Naive thymus-derived CD4-positive, alpha-beta T cell (primary cell): ENCODE results near the gene GGA1. TPM values are rescaled to one million over a fixed set of nuclear protein-coding genes. Genes with fewer than 3 reads are reported as not detected.

ENCODE experiments used
- ATAC-seq: fragments of 150-1000 bp; cut with Tn5 transposase; 2 replicates; pipeline ENCODE4 v1.10.0; 2021; ENCODE audit warnings: mild to moderate bottlenecking, moderate library complexity
- CTCF ChIA-PET: fragments of 350-600 bp; sonication (Branson Sonifier 250); formaldehyde crosslinking; loops from one replicate; lab custom pipeline; 2021; ENCODE audit warnings: antibody characterized with exemption; lab: Charles Lee
- POLR2A ChIA-PET: fragments of 350-600 bp; sonication (Branson Sonifier 250); formaldehyde crosslinking; loops from one replicate; lab custom pipeline; 2021; ENCODE audit warnings: antibody characterized with exemption, inconsistent platforms; lab: Charles Lee
- DNase-seq, 9 donors: peaks; one replicate each; pipeline versions ENCODE4 v3.0.0 to v3.0.0-alpha.2; 2020 to 2022; ENCODE audit warnings: mixed read lengths in 1 of 9
- H3K27ac ChIP-seq: one replicate; pipeline ENCODE4 v1.7.0; 2013; ENCODE audit warnings: mild to moderate bottlenecking, low read depth, low read length, moderate library complexity
- H3K27me3 ChIP-seq, 2 donors: one replicate each; pipeline ENCODE4 v1.7.0; 2013; ENCODE audit warnings: low read length in 2 of 2, mild to moderate bottlenecking in 2 of 2, moderate library complexity in 2 of 2; ENCODE audit not compliant: control insufficient read depth in 2 of 2, insufficient read depth in 2 of 2
- H3K36me3 ChIP-seq, 3 experiments: 1 replicate in 2 of 3; 2 replicates in 1 of 3; pipeline ENCODE4 v1.7.0; 2013; ENCODE audit warnings: low read length in 3 of 3, mild to moderate bottlenecking in 3 of 3, moderate library complexity in 1 of 3; ENCODE audit not compliant: insufficient read depth in 3 of 3, control insufficient read depth in 2 of 3
- H3K4me1 ChIP-seq, 2 donors: one replicate each; pipeline ENCODE4 v1.7.0; 2013; ENCODE audit warnings: low read length in 2 of 2, mild to moderate bottlenecking in 2 of 2, moderate library complexity in 1 of 2; ENCODE audit not compliant: control insufficient read depth in 2 of 2, insufficient read depth in 2 of 2
- H3K4me3 ChIP-seq: 2 replicates; pipeline ENCODE4 v1.7.0; 2013; ENCODE audit warnings: mild to moderate bottlenecking, low read length
- H3K9me3 ChIP-seq, 3 experiments: 1 replicate in 2 of 3; 2 replicates in 1 of 3; pipeline ENCODE4 v1.7.0; 2013; ENCODE audit warnings: low read length in 3 of 3; ENCODE audit not compliant: control insufficient read depth in 2 of 3
- H3K27ac Mint-ChIP-seq, 9 donors: one replicate each; pipeline ENCODE4 v1.8.0; 2020 to 2022; ENCODE audit warnings: mixed read lengths in 9 of 9, mild to moderate bottlenecking in 8 of 9, moderate library complexity in 5 of 9, inconsistent platforms in 2 of 9
- H3K27me3 Mint-ChIP-seq, 5 donors: one replicate each; pipeline ENCODE4 v1.8.0; 2021 to 2022; ENCODE audit warnings: mixed read lengths in 5 of 5, mild to moderate bottlenecking in 1 of 5
- H3K36me3 Mint-ChIP-seq, 5 donors: one replicate each; pipeline ENCODE4 v1.8.0; 2020 to 2022; ENCODE audit warnings: mixed read lengths in 5 of 5, mild to moderate bottlenecking in 3 of 5, inconsistent platforms in 1 of 5
- H3K4me1 Mint-ChIP-seq, 7 donors: one replicate each; pipeline ENCODE4 v1.8.0; 2020 to 2022; ENCODE audit warnings: mixed read lengths in 7 of 7, mild to moderate bottlenecking in 3 of 7, inconsistent platforms in 1 of 7
- H3K4me3 Mint-ChIP-seq, 10 donors: one replicate each; pipeline ENCODE4 v1.8.0; 2020 to 2022; ENCODE audit warnings: mild to moderate bottlenecking in 10 of 10, mixed read lengths in 10 of 10, moderate library complexity in 6 of 10, inconsistent platforms in 2 of 10
- H3K9me3 Mint-ChIP-seq, 11 donors: one replicate each; pipeline ENCODE4 v1.8.0; 2020 to 2022; ENCODE audit warnings: mixed read lengths in 11 of 11, mild to moderate bottlenecking in 4 of 11, inconsistent platforms in 1 of 11, moderate library complexity in 1 of 11
- intact Hi-C, 2 donors: fragments of 100-400 bp; cut with micrococcal nuclease; formaldehyde crosslinking; loops; one replicate each; pipeline ENCODE4 v1.15.1; 2023
- polyA plus RNA-seq, 2 donors: library from polyadenylated mRNA; unstranded; fragments of 300-500 nt; fragmentation: Illumina TruSeq; gene quantifications; one replicate each; pipeline ENCODE4 v1.2.3, GENCODE V29; 2021
- total RNA-seq, 6 experiments: library from RNA in 5 of 6; stranded (reverse) in 5 of 6; gene quantifications; 1 replicate in 5 of 6; 2 replicates in 1 of 6; pipeline ENCODE4 v1.2.3 and lab custom pipeline; 2021 to 2026

The GGA1 gene
- total and polyA plus RNA-seq, 7 experiments from 2014 or later, result 20.8 to 124 (median 87.2) TPM

DNA sequence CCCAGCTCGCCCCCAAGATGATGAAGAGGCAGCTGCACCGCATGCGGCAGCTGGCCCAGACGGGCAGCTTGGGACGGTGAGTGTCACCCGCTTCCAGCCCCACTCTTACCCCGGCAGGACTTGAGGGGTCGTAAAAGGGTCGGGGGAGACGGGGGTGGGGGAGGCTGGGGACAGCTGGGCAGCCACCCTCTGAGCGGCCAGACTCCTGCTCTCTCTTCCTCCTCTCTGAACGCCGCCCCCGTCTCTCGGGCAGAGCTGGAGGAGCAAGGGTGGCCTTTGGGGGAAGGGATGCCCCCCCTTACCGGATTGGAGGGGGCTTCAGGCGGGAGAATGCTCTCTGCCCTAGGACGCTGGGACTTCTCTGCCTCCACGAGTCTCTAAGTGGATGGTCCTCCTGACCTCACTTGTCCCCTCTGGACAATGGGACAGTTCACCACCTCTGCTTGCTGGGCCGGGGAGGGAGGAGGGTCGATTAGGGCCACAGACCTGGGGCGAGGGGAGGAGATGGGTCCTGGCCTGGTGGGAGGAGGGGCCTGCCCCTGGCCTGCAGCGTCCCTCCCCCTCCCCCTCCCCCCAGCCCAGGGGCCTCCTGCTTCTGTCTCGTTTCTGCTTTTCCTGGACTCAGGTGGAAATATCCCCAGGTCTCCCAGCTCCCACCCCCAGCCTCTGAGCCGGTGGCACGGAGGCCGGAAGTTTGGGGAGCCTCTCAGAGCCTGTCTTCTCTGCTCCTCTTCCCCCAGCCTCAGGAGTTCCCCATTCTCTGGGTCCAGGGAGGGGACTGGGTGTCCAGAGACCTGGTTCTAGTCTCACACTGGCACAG lies 31.3 kb downstream of the GGA1 start:
- DNase-seq, result peak in 3 of 9 donors; percentile 24 to 51 (median 32)
- ATAC-seq, result peak; percentile 39
- H3K27me3 ChIP-seq, result no peaks in the 10 kb centered on the region
- peak overlapping the region; percentile 85 to 99 (median 96) for H3K4me3 Mint-ChIP-seq
- H3K36me3 Mint-ChIP-seq, result peaks cover 0 to 19% (median 8%) of the 10 kb centered on the region in 5 donors
- H3K4me3 ChIP-seq, result peak overlapping the region; percentile 71
- H3K27ac Mint-ChIP-seq, result peak overlapping the region; percentile 80 to 98 (median 91)
- peaks cover 8 to 44% (median 21%) of the 10 kb centered on the region in 3 experiments for H3K36me3 ChIP-seq
- H3K27me3 Mint-ChIP-seq, result no peaks in the 10 kb centered on the region
- H3K4me1 Mint-ChIP-seq, result peaks cover 21 to 75% (median 60%) of the 10 kb centered on the region in 7 donors
- peak overlapping the region; percentile 81 for H3K27ac ChIP-seq
- CTCF ChIA-PET, result interaction anchor here (13.6 to 17.3 kb wide), 2 partner anchors 15 to 40 kb away, joined by 254 to 292 read pairs; partner anchors contain the start of genes LGALS1 and NOL12
- H3K9me3 ChIP-seq, result no peaks in the 10 kb centered on the region
- POLR2A ChIA-PET, result interaction anchor here (0.9 to 10.1 kb wide), 9 partner anchors 8 to 49 kb away, joined by 3 to 135 read pairs (median 38); partner anchors contain the start of genes GGA1, LGALS1 and PDXP
- H3K9me3 Mint-ChIP-seq, result no peaks in the 10 kb centered on the region
- intact Hi-C loops, result loop anchor here (1.0 to 5.0 kb wide), 4 partner anchors 18 to 107 kb away; partner anchors contain the start of genes GGA1 (in 2 of the 2) and PDXP (in 2 of the 2)
- H3K4me1 ChIP-seq, result peaks cover 60 to 71% of the 10 kb centered on the region in 2 donors

DNA sequence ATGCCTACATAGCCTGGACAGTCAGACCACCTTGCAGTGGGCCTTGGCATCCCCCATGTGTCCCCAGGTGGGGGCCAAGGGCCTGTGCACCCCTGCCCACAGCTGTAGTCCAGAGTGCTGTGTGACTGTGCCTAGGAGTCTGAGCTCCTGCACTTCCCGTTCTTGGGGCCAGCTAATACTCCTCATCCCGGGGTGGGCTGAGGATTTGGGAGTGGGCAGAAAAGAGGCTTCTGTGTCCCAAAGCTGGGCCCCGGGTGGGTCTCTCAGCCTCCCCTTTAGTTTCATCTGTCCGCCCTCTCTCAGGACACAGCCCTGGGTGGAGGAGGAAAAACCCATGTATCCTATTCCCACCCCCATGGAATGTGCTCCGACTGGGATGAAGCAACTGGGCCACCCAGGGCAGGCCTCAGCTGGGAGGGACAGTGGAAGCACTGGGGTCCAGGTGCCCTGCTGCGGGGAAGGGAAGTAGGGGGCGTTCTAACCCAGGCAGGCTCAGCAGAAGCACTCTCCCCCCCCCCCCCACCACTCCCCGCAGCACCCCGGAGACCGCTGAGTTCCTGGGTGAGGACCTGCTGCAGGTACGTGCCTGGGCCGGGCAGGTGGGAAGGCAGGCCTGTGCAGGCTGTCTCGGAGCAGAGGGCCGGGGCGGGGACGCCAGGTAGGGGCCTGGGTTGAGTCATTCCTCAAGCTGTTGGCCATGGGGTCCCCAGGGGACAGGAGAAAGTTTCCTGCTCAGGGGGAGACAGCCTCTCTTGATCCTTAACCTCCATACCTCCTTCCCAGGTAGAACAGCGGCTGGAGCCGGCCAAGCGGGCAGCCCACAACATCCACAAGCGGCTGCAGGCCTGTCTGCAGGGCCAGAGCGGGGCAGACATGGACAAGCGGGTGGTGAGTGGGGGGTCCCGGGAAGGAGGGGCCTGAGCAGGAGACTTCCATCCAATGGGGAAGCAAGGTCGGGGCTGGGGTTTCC lies 32.2 kb downstream of the GGA1 start:
- ChIA-PET POLR2A (interaction anchor here (0.6 to 10.1 kb wide), 12 partner anchors 9 to 1082 kb away, joined by 3 to 135 read pairs (median 28); partner anchors contain the start of genes GGA1, LGALS1, NOL12 and PDXP), CTCF (interaction anchor here (0.6 to 17.3 kb wide), 7 partner anchors 12 to 40 kb away, joined by 3 to 292 read pairs (median 18); partner anchors contain the start of genes GGA1, LGALS1, NOL12 and PDXP)
- H3K9me3 Mint-ChIP-seq, result no peaks in the 10 kb centered on the region
- no peaks in the 10 kb centered on the region for H3K27me3 ChIP-seq
- peaks cover 0 to 20% (median 8%) of the 10 kb centered on the region in 5 donors for H3K36me3 Mint-ChIP-seq
- DNase-seq (peak in 2 of 9 donors; percentile 33), ATAC-seq (peak; percentile 14)
- peaks cover 56 to 63% of the 10 kb centered on the region in 2 donors for H3K4me1 ChIP-seq
- no peaks in the 10 kb centered on the region for H3K9me3 ChIP-seq
- H3K4me1 Mint-ChIP-seq, result peaks cover 21 to 70% (median 54%) of the 10 kb centered on the region in 7 donors
- peak overlapping the region; percentile 80 to 98 (median 91) for H3K27ac Mint-ChIP-seq
- H3K4me3 Mint-ChIP-seq, result peak overlapping the region; percentile 85 to 99 (median 96)
- H3K27ac ChIP-seq, result peak overlapping the region; percentile 81
- H3K36me3 ChIP-seq, result peaks cover 14 to 53% (median 29%) of the 10 kb centered on the region in 3 experiments
- no peaks in the 10 kb centered on the region for H3K27me3 Mint-ChIP-seq
- H3K4me3 ChIP-seq, result peak overlapping the region; percentile 71
- intact Hi-C loops, result no loop called here

- Histone ChIP-seq H3K9me3 (no peaks in the 10 kb centered on the region), H3K36me3 (peaks cover 16 to 59% (median 31%) of the 10 kb centered on the region in 3 experiments), H3K27ac (peak overlapping the region; percentile 81), H3K4me1 (peaks cover 52 to 56% of the 10 kb centered on the region in 2 donors), H3K27me3 (no peaks in the 10 kb centered on the region), H3K4me3 (peak overlapping the region; percentile 71)
- H3K9me3 Mint-ChIP-seq, result no peaks in the 10 kb centered on the region
- H3K27ac Mint-ChIP-seq, result peak overlapping the region in 6 of 9 donors; percentile 21 to 91 (median 70)
- DNase-seq, result no peak
- ATAC-seq, result no peak
- ChIA-PET POLR2A (interaction anchor here (0.9 to 10.1 kb wide), 10 partner anchors 10 to 47 kb away, joined by 3 to 135 read pairs (median 28); partner anchors contain the start of genes GGA1, LGALS1, NOL12 and PDXP), CTCF (interaction anchor here (1.1 to 17.3 kb wide), 7 partner anchors 11 to 49 kb away, joined by 6 to 292 read pairs (median 18); partner anchors contain the start of genes GGA1, LGALS1, NOL12 and PDXP)
- H3K27me3 Mint-ChIP-seq, result no peaks in the 10 kb centered on the region
- H3K4me1 Mint-ChIP-seq, result peaks cover 21 to 64% (median 48%) of the 10 kb centered on the region in 7 donors
- H3K36me3 Mint-ChIP-seq, result peaks cover 0 to 22% (median 8%) of the 10 kb centered on the region in 5 donors
- peak overlapping the region; percentile 42 to 99 (median 94) for H3K4me3 Mint-ChIP-seq
- intact Hi-C loops, result no loop called here
Measured at GRCh38 chr22:37641561-37641949, 32.9 kb downstream of the GGA1 start.

GRCh38 chr22:37643225-37643847 lies 34.7 kb downstream of the GGA1 start:
- H3K36me3 Mint-ChIP-seq, result peaks cover 0 to 26% (median 8%) of the 10 kb centered on the region in 5 donors
- peaks cover 34 to 39% of the 10 kb centered on the region in 2 donors for H3K4me1 ChIP-seq

GRCh38 chr22:37647317-37647716 lies 38.7 kb downstream of the GGA1 start:
- Mint-ChIP-seq H3K4me1 (peaks cover 11 to 34% (median 17%) of the 10 kb centered on the region in 7 donors), H3K9me3 (no peaks in the 10 kb centered on the region), H3K27me3 (no peaks in the 10 kb centered on the region), H3K36me3 (peaks cover 0 to 29% (median 13%) of the 10 kb centered on the region in 5 donors), H3K4me3 (no peak overlapping the region), H3K27ac (no peak overlapping the region)
- DNase-seq (no peak), ATAC-seq (no peak)
- Histone ChIP-seq H3K27me3 (no peaks in the 10 kb centered on the region), H3K36me3 (peaks cover 41 to 100% (median 50%) of the 10 kb centered on the region in 3 experiments), H3K4me3 (no peak overlapping the region), H3K27ac (no peak overlapping the region), H3K4me1 (peaks cover 15% of the 10 kb centered on the region in 2 donors), H3K9me3 (no peaks in the 10 kb centered on the region)
- POLR2A ChIA-PET, result interaction anchor here (1.0 to 6.1 kb wide), 3 partner anchors 11 to 30 kb away, joined by 3 to 62 read pairs (median 15); partner anchors contain the start of genes LGALS1 and PDXP
- intact Hi-C loops, result no loop called here
- CTCF ChIA-PET, result interaction anchor here (1.2 kb wide), 1 partner anchor 14 kb away, joined by 4 read pairs; no protein-coding TSS in a partner anchor

More at GRCh38 chr22:37643225-37643847, 34.7 kb downstream of the GGA1 start:
- Mint-ChIP-seq H3K4me1 (peaks cover 12 to 47% (median 30%) of the 10 kb centered on the region in 7 donors), H3K4me3 (peak overlapping the region; percentile 29 to 75 (median 55)), H3K27me3 (no peaks in the 10 kb centered on the region), H3K27ac (peak overlapping the region; percentile 51 to 89 (median 74)), H3K9me3 (no peaks in the 10 kb centered on the region)
- DNase-seq (peak; percentile 65 to 90 (median 81)), ATAC-seq (peak; percentile 83)
- peak overlapping the region; percentile 24 for H3K27ac ChIP-seq
- H3K27me3 ChIP-seq, result no peaks in the 10 kb centered on the region
- CTCF ChIA-PET, result interaction anchor here (0.6 to 17.3 kb wide), 20 partner anchors 9 to 205 kb away, joined by 3 to 292 read pairs (median 6); partner anchors contain the start of genes LGALS1, NOL12 and PDXP
- intact Hi-C loops, result loop anchor here (1.0 kb wide), 6 partner anchors 10 to 43 kb away; partner anchors contain the start of genes NOL12 (in 1 of the 2) and PDXP (in 1 of the 2)
- peak overlapping the region; percentile 45 for H3K4me3 ChIP-seq
- POLR2A ChIA-PET, result interaction anchor here (0.6 to 10.1 kb wide), 13 partner anchors 10 to 43 kb away, joined by 3 to 135 read pairs (median 16); partner anchors contain the start of genes GGA1, LGALS1, NOL12 and PDXP
- H3K9me3 ChIP-seq, result no peaks in the 10 kb centered on the region
- peaks cover 29 to 77% (median 34%) of the 10 kb centered on the region in 3 experiments for H3K36me3 ChIP-seq
